CD4-positive, alpha-beta T cell (primary cell): Measurements from ENCODE around the gene IL17RB. TPM values are rescaled to one million over a fixed set of nuclear protein-coding genes. Genes with fewer than 3 reads are reported as not detected.

ENCODE experiments used
- ATAC-seq: fragments of 200-7000 bp; cut with Tn5 transposase; one replicate; pipeline ENCODE4 v1.10.0; 2022; ENCODE audit warnings: mild to moderate bottlenecking; ENCODE audit not compliant: poor library complexity
- CTCF ChIA-PET: fragments of 350-600 bp; sonication (Branson Sonifier 250); formaldehyde crosslinking; loops from one replicate; lab custom pipeline; 2021; ENCODE audit warnings: antibody characterized with exemption, inconsistent platforms; lab: Charles Lee
- POLR2A ChIA-PET: fragments of 350-600 bp; sonication (Branson Sonifier 250); formaldehyde crosslinking; loops from one replicate; lab custom pipeline; 2021; ENCODE audit warnings: antibody characterized with exemption, inconsistent platforms; lab: Charles Lee
- DNase-seq, 14 experiments: peaks; one replicate each; pipeline ENCODE4 v3.0.0-alpha.2; 2013 to 2020; ENCODE audit warnings: mixed read lengths in 2 of 14
- H3K27ac ChIP-seq, 2 donors: one replicate each; pipeline versions ENCODE4 v1.5.1 to v1.7.0; 2013; ENCODE audit warnings: low read length in 2 of 2, low read depth in 1 of 2, mild to moderate bottlenecking in 1 of 2
- H3K27me3 ChIP-seq, 2 experiments: 1 replicate in 1 of 2; 2 replicates in 1 of 2; pipeline versions ENCODE4 v1.6.1 to v1.7.0; 2013; ENCODE audit warnings: low read length in 2 of 2, control low read depth in 1 of 2, mild to moderate bottlenecking in 1 of 2, moderate library complexity in 1 of 2; ENCODE audit not compliant: insufficient read depth in 2 of 2, control insufficient read depth in 1 of 2
- H3K36me3 ChIP-seq: one replicate; pipeline ENCODE4 v1.6.1; 2013; ENCODE audit warnings: low read length, control low read depth; ENCODE audit not compliant: insufficient read depth
- H3K4me1 ChIP-seq: one replicate; pipeline ENCODE4 v1.6.1; 2013; ENCODE audit warnings: low read length, control low read depth; ENCODE audit not compliant: insufficient read depth
- H3K4me3 ChIP-seq: one replicate; pipeline ENCODE4 v1.5.1; 2013; ENCODE audit warnings: mild to moderate bottlenecking, low read length, moderate library complexity
- H3K9me3 ChIP-seq, 2 experiments: 1 replicate in 1 of 2; 2 replicates in 1 of 2; pipeline versions ENCODE4 v1.6.1 to v1.7.0; 2013; ENCODE audit warnings: low read length in 2 of 2, mild to moderate bottlenecking in 2 of 2, control low read depth in 1 of 2, moderate library complexity in 1 of 2; ENCODE audit not compliant: control insufficient read depth in 1 of 2, insufficient read depth in 1 of 2
- H3K27ac Mint-ChIP-seq: one replicate; pipeline ENCODE4 v1.8.0; 2020; ENCODE audit warnings: mixed read lengths
- H3K27me3 Mint-ChIP-seq: one replicate; pipeline ENCODE4 v1.8.0; 2021; ENCODE audit warnings: mixed read lengths
- H3K36me3 Mint-ChIP-seq: one replicate; pipeline ENCODE4 v1.8.0; 2021; ENCODE audit warnings: low read depth, mixed read lengths
- H3K4me1 Mint-ChIP-seq: one replicate; pipeline ENCODE4 v1.8.0; 2021; ENCODE audit warnings: low read depth, mixed read lengths
- H3K4me3 Mint-ChIP-seq: one replicate; pipeline ENCODE4 v1.8.0; 2020; ENCODE audit warnings: mild to moderate bottlenecking, mixed read lengths
- H3K9me3 Mint-ChIP-seq: one replicate; pipeline ENCODE4 v1.8.0; 2020; ENCODE audit warnings: mixed read lengths
- CTCF ChIP-seq: fragments of 200-600 bp; IDR thresholded peaks from one replicate; pipeline ENCODE4 v1.8.0; 2022; ENCODE audit warnings: antibody characterized with exemption, mild to moderate bottlenecking
- intact Hi-C, 2 experiments: fragments of 100-400 bp; cut with DNase I in 1 of 2; cut with micrococcal nuclease in 1 of 2; formaldehyde crosslinking; loops; one replicate each; pipeline versions ENCODE4 v1.15.1 to v1.9.0; 2023 to 2025; cut with DNase I, micrococcal nuclease
- total RNA-seq, 174 experiments: library from RNA in 2 of 174; stranded (reverse) in 2 of 174; gene quantifications; one replicate each; pipeline ENCODE4 v1.2.3 and lab custom pipeline; 2021 to 2026

IL17RB gene
- total RNA-seq, 2 experiments from 2014 or later: 0.22 to 0.36 TPM

- CTCF ChIA-PET: no interaction called here
- Mint-ChIP-seq H3K4me1 (no peaks in the 10 kb centered on the region), H3K36me3 (peaks cover 73% of the 10 kb centered on the region), H3K27ac (no peak overlapping the region), H3K4me3 (no peak overlapping the region), H3K9me3 (no peaks in the 10 kb centered on the region), H3K27me3 (no peaks in the 10 kb centered on the region)
- no peak overlapping the region for H3K27ac ChIP-seq
- peaks cover 55% of the 10 kb centered on the region for H3K36me3 ChIP-seq
- POLR2A ChIA-PET: no interaction called here
- DNase-seq: no peak
- H3K27me3 ChIP-seq: no peaks in the 10 kb centered on the region
- TF ChIP-seq CTCF: no peak
- H3K9me3 ChIP-seq: no peaks in the 10 kb centered on the region
- ATAC-seq: no peak
- H3K4me3 ChIP-seq: no peak overlapping the region
- H3K4me1 ChIP-seq: no peaks in the 10 kb centered on the region
- intact Hi-C loops: no loop called here
Measured at GRCh38 chr3:53863145-53863544, 16.8 kb downstream of the IL17RB start.

GRCh38 chr3:53865732-53866499, 19.5 kb downstream of the IL17RB start:
- DNase-seq: no peak
- POLR2A ChIA-PET: no interaction called here
- H3K4me3 ChIP-seq: no peak overlapping the region
- no peaks in the 10 kb centered on the region for H3K4me1 Mint-ChIP-seq
- no peaks in the 10 kb centered on the region for H3K27me3 Mint-ChIP-seq
- no peak for TF ChIP-seq CTCF
- no peaks in the 10 kb centered on the region for H3K9me3 ChIP-seq
- CTCF ChIA-PET: no interaction called here
- intact Hi-C loops: loop anchor here in 1 of 2 experiments (5.0 kb wide), 1 partner anchor 41 kb away; no protein-coding TSS in a partner anchor
- H3K27me3 ChIP-seq: no peaks in the 10 kb centered on the region
- H3K27ac ChIP-seq: no peak overlapping the region
- peaks cover 87% of the 10 kb centered on the region for H3K36me3 Mint-ChIP-seq
- H3K4me1 ChIP-seq: no peaks in the 10 kb centered on the region
- H3K9me3 Mint-ChIP-seq: no peaks in the 10 kb centered on the region
- H3K4me3 Mint-ChIP-seq: no peak overlapping the region
- ATAC-seq: no peak
- H3K27ac Mint-ChIP-seq: no peak overlapping the region
- H3K36me3 ChIP-seq: peaks cover 70% of the 10 kb centered on the region

- Histone ChIP-seq H3K9me3 (no peaks in the 10 kb centered on the region), H3K36me3 (peaks cover 65% of the 10 kb centered on the region), H3K27me3 (no peaks in the 10 kb centered on the region), H3K4me1 (peaks cover 21% of the 10 kb centered on the region), H3K27ac (no peak overlapping the region), H3K4me3 (peak overlapping the region; percentile 82)
- no peak for TF ChIP-seq CTCF
- CTCF ChIA-PET: interaction anchor here (0.6 to 1.2 kb wide), 2 partner anchors 10 to 39 kb away, joined by 3 read pairs; no protein-coding TSS in a partner anchor
- DNase-seq (no peak), ATAC-seq (no peak)
- intact Hi-C loops: loop anchor here in 1 of 2 experiments (2.0 to 10.0 kb wide), 3 partner anchors 14 to 756 kb away; partner anchors contain the start of gene TKT
- H3K4me3 Mint-ChIP-seq: peak overlapping the region; percentile 100
- H3K4me1 Mint-ChIP-seq: peaks cover 42% of the 10 kb centered on the region
- H3K36me3 Mint-ChIP-seq: peaks cover 81% of the 10 kb centered on the region
- H3K27ac Mint-ChIP-seq: peak overlapping the region; percentile 93
- POLR2A ChIA-PET: interaction anchor here (1.2 to 4.7 kb wide), 2 partner anchors 11 to 533 kb away, joined by 4 to 53 read pairs; partner anchors contain the start of genes DCP1A and SELENOK
- no peaks in the 10 kb centered on the region for H3K9me3 Mint-ChIP-seq
- no peaks in the 10 kb centered on the region for H3K27me3 Mint-ChIP-seq
Measured at GRCh38 chr3:53880396-53881345, 34.3 kb downstream of the IL17RB start.
